ENCODE results near the gene TMEM222. TPM values are rescaled to one million over a fixed set of nuclear protein-coding genes. Genes with fewer than 3 reads are reported as not detected.

The TMEM222 gene
- polyA plus RNA-seq, 1 donor from 2014 or later: 80.6 TPM

GRCh38 chr1:27360159-27361043 lies 38.4 kb downstream of the TMEM222 start:
- Histone ChIP-seq H3K79me2 (replicated peaks; ENCODE audit: insufficient read depth, low read length) (no peaks in the 10 kb centered on the region), H4K20me1 (ENCODE audit: insufficient read depth) (no peaks in the 10 kb centered on the region), H3K9ac (ENCODE audit: low read length) (no peak overlapping the region), H3K9me2 (ENCODE audit: insufficient read depth, low read length) (no peaks in the 10 kb centered on the region), H3K27ac (ENCODE audit: low read length) (no peak overlapping the region), H3K4me2 (ENCODE audit: low read length) (no peak overlapping the region), H3K36me3 (ENCODE audit: insufficient read depth, low read length) (no peaks in the 10 kb centered on the region), H3K9me3 (ENCODE audit: low read length) (no peaks in the 10 kb centered on the region), H3F3A (ENCODE audit: insufficient read depth, low read length, poor library complexity, severe bottlenecking) (no peaks in the 10 kb centered on the region), H2AFZ (ENCODE audit: low read depth, low read length) (no peak overlapping the region), H3K27me3 (ENCODE audit: insufficient read depth, low read depth, low read length) (peaks cover 24% of the 10 kb centered on the region), H3K4me3 (ENCODE audit: low read length) (no peak overlapping the region)
- TF ChIP-seq RAD21 (conservative IDR thresholded peaks at IDR 0.05): no peak
- TF ChIP-seq SMC3 (conservative IDR thresholded peaks at IDR 0.05; ENCODE audit: poor library complexity): no peak
- no peak for TF ChIP-seq REST (IDR thresholded peaks at IDR 0.05; ENCODE audit: borderline replicate concordance)
- TF ChIP-seq EZH2 (IDR thresholded peaks at IDR 0.05; ENCODE audit: borderline replicate concordance, insufficient read depth, low read length, poor library complexity, severe bottlenecking): no peak
- no peak for TF ChIP-seq MXI1 (conservative IDR thresholded peaks at IDR 0.05; ENCODE audit: poor library complexity, severe bottlenecking)
- TF ChIP-seq EP300 (conservative IDR thresholded peaks at IDR 0.05; ENCODE audit: poor library complexity, severe bottlenecking): no peak
- no peak for TF ChIP-seq CTCF (IDR thresholded peaks at IDR 0.05; ENCODE audit: poor library complexity, severe bottlenecking)
- no peak for TF ChIP-seq TAF1 (IDR thresholded peaks at IDR 0.05; ENCODE audit: low read depth)
- no peak for TF ChIP-seq POLR2AphosphoS5 (IDR thresholded peaks at IDR 0.05)

- Histone ChIP-seq H3K27me3 (ENCODE audit: insufficient read depth, low read depth, low read length) (peaks cover 24% of the 10 kb centered on the region), H3F3A (ENCODE audit: insufficient read depth, low read length, poor library complexity, severe bottlenecking) (no peaks in the 10 kb centered on the region), H3K9ac (ENCODE audit: low read length) (no peak overlapping the region), H3K9me2 (ENCODE audit: insufficient read depth, low read length) (no peaks in the 10 kb centered on the region), H2AFZ (ENCODE audit: low read depth, low read length) (no peak overlapping the region), H3K27ac (ENCODE audit: low read length) (no peak overlapping the region), H3K4me2 (ENCODE audit: low read length) (no peak overlapping the region), H4K20me1 (ENCODE audit: insufficient read depth) (no peaks in the 10 kb centered on the region), H3K4me3 (ENCODE audit: low read length) (no peak overlapping the region), H3K9me3 (ENCODE audit: low read length) (no peaks in the 10 kb centered on the region), H3K36me3 (ENCODE audit: insufficient read depth, low read length) (no peaks in the 10 kb centered on the region), H3K79me2 (replicated peaks; ENCODE audit: insufficient read depth, low read length) (no peaks in the 10 kb centered on the region)
- no peak for TF ChIP-seq EZH2 (IDR thresholded peaks at IDR 0.05; ENCODE audit: borderline replicate concordance, insufficient read depth, low read length, poor library complexity, severe bottlenecking)
- TF ChIP-seq MXI1 (conservative IDR thresholded peaks at IDR 0.05; ENCODE audit: poor library complexity, severe bottlenecking): no peak
- no peak for TF ChIP-seq RAD21 (conservative IDR thresholded peaks at IDR 0.05)
Observed at GRCh38 chr1:27361044-27361402, 39.1 kb downstream of the TMEM222 start.
